GM12878 (cell line): Measurements from ENCODE around the gene PTK6. TPM values are rescaled to one million over a fixed set of nuclear protein-coding genes. Genes with fewer than 3 reads are reported as not detected.
A peak's percentile ranks its signal among the peaks of the same experiment; 100 is the strongest.

ENCODE experiments used
- ATAC-seq: fragments of 200-7000 bp; cut with Tn5 transposase; 3 replicates; pipeline ENCODE4 v1.9.1; 2020; ENCODE audit warnings: mild to moderate bottlenecking, moderate library complexity
- BruUV-seq: library from RNA; stranded (reverse); fragments of 400-500 nt; replicated peaks from 2 replicates; lab custom pipeline; 2021; lab: Mats Ljungman, UMichigan
- CTCF ChIA-PET: fragments of 300-600 bp; sonication (Branson Sonifier 250); formaldehyde crosslinking; extraction: SDS; loops from one replicate; lab custom pipeline; 2021; ENCODE audit warnings: inconsistent platforms; lab: Yijun Ruan, JAX
- POLR2A ChIA-PET: fragments of 350-600 bp; formaldehyde crosslinking; extraction: SDS; loops from one replicate; lab custom pipeline; 2021; ENCODE audit warnings: inconsistent platforms; lab: Charles Lee
- RAD21 ChIA-PET: fragments of 300-600 bp; sonication (Branson Sonifier 250); formaldehyde crosslinking; loops from one replicate; lab custom pipeline; 2023; ENCODE audit warnings: antibody characterized with exemption; ENCODE audit not compliant: unreplicated experiment; lab: Charles Lee
- SMC1A ChIA-PET: fragments of 300-600 bp; sonication (Branson Sonifier 250); formaldehyde crosslinking; loops from one replicate; lab custom pipeline; 2023; ENCODE audit not compliant: unreplicated experiment, uncharacterized antibody; lab: Charles Lee
- DNase-seq: peaks from one replicate; pipeline ENCODE4 v3.0.0-alpha.2; 2011; ENCODE audit warnings: low read depth, low spot score
- FAIRE-seq: peaks from 3 replicates; lab custom pipeline; 2011; peaks lifted over from hg19 to GRCh38; lab: Jason Lieb, UNC
- H2AFZ ChIP-seq: 2 replicates; pipeline ENCODE4 v1.6.0; 2011; ENCODE audit warnings: low read depth, low read length, control low read depth; ENCODE audit not compliant: control insufficient read depth
- H3K27ac ChIP-seq: 2 replicates; pipeline ENCODE4 v1.5.1; 2011; ENCODE audit warnings: control low read depth; ENCODE audit not compliant: control insufficient read depth, insufficient read depth
- H3K27me3 ChIP-seq, 2 experiments: replicated peaks in 1 of 2; 2 replicates each; pipeline versions ENCODE4 v1.6.0 to v1.6.1; 2011; ENCODE audit warnings: low read length in 1 of 2; ENCODE audit not compliant: control insufficient read depth in 2 of 2, insufficient read depth in 2 of 2
- H3K36me3 ChIP-seq, 2 experiments: 2 replicates each; pipeline ENCODE4 v1.5.1; 2011; ENCODE audit warnings: low read length in 1 of 2; ENCODE audit not compliant: control insufficient read depth in 2 of 2, insufficient read depth in 2 of 2
- H3K4me1 ChIP-seq: 2 replicates; pipeline ENCODE4 v1.6.1; 2011; ENCODE audit warnings: mild to moderate bottlenecking, low read length, moderate library complexity, mixed read lengths; ENCODE audit not compliant: control insufficient read depth, insufficient read depth
- H3K4me2 ChIP-seq: 2 replicates; pipeline ENCODE4 v1.6.0; 2011; ENCODE audit warnings: control low read depth; ENCODE audit not compliant: control insufficient read depth, insufficient read depth
- H3K4me3 ChIP-seq: fragments of 200-600 bp; sonication (generic); 2 replicates; pipeline ENCODE4 v1.5.1; 2016
- H3K79me2 ChIP-seq: 2 replicates; pipeline ENCODE4 v1.6.0; 2011; ENCODE audit warnings: low read length; ENCODE audit not compliant: control insufficient read depth, insufficient read depth
- H3K9ac ChIP-seq: 2 replicates; pipeline ENCODE4 v1.8.0; 2011; ENCODE audit warnings: low read length, control low read depth, mixed read lengths; ENCODE audit not compliant: control insufficient read depth, insufficient read depth
- H3K9me3 ChIP-seq: replicated peaks from 3 replicates; pipeline ENCODE4 v1.5.1; 2011; ENCODE audit warnings: mild to moderate bottlenecking, low read length; ENCODE audit not compliant: control insufficient read depth, insufficient read depth
- H4K20me1 ChIP-seq: 2 replicates; pipeline ENCODE4 v1.6.0; 2011; ENCODE audit not compliant: control insufficient read depth, insufficient read depth
- BRCA1 ChIP-seq: IDR thresholded peaks from 2 replicates; pipeline ENCODE4 v1.6.1; 2011; ENCODE audit warnings: low read depth, low read length, improper control_type of control experiment
- CREM ChIP-seq: IDR thresholded peaks from 2 replicates; pipeline ENCODE4 v1.6.1; 2014; ENCODE audit warnings: antibody characterized with exemption, low read depth
- E4F1 ChIP-seq: fragments of 450-650 bp; IDR thresholded peaks from 2 replicates; pipeline ENCODE4 v1.6.1; 2018; ENCODE audit warnings: borderline replicate concordance, mild to moderate bottlenecking; ENCODE audit not compliant: partially characterized antibody
- EED ChIP-seq: sonication (generic); IDR thresholded peaks from 2 replicates; pipeline ENCODE4 v1.6.1; 2016; ENCODE audit warnings: antibody characterized with exemption, low read depth
- FOXK2 ChIP-seq: fragments of 450-650 bp; IDR thresholded peaks from 2 replicates; pipeline ENCODE4 v1.6.1; 2017; ENCODE audit warnings: mild to moderate bottlenecking, moderate library complexity
- HDGF ChIP-seq: fragments of 450-650 bp; IDR thresholded peaks from 2 replicates; pipeline ENCODE4 v1.6.1; 2016; ENCODE audit warnings: antibody characterized with exemption
- MTA3 ChIP-seq: IDR thresholded peaks from 2 replicates; pipeline ENCODE4 v1.6.1; 2012; ENCODE audit warnings: low read length, inconsistent platforms, borderline replicate concordance
- MXI1 ChIP-seq: fragments of 150-350 bp; IDR thresholded peaks from 2 replicates; pipeline ENCODE4 v1.6.1; 2011; ENCODE audit warnings: low read depth, mild to moderate bottlenecking, inconsistent platforms, low read length, improper control_type of control experiment
- NFXL1 ChIP-seq: fragments of 450-650 bp; IDR thresholded peaks from 2 replicates; pipeline ENCODE4 v1.6.1; 2017; ENCODE audit warnings: antibody characterized with exemption, mild to moderate bottlenecking, borderline replicate concordance
- RELB ChIP-seq: fragments of 450-650 bp; IDR thresholded peaks from 2 replicates; pipeline ENCODE4 v1.6.1; 2017; ENCODE audit warnings: low read depth, mild to moderate bottlenecking, moderate library complexity
- SUZ12 ChIP-seq: fragments of 200-600 bp; sonication (generic); IDR thresholded peaks from one replicate; pipeline ENCODE4 v1.6.1; 2018; ENCODE audit warnings: antibody characterized with exemption, mild to moderate bottlenecking; ENCODE audit not compliant: unreplicated experiment
- TAF1 ChIP-seq: IDR thresholded peaks from 2 replicates; pipeline ENCODE4 v1.6.1; 2011; ENCODE audit warnings: mild to moderate bottlenecking, low read depth, low read length, borderline replicate concordance
- TCF3 ChIP-seq: IDR thresholded peaks from 2 replicates; pipeline ENCODE4 v1.6.1; 2012; ENCODE audit warnings: low read depth, mild to moderate bottlenecking, low read length, borderline replicate concordance; ENCODE audit not compliant: insufficient read depth
- ZNF274 ChIP-seq: IDR thresholded peaks from one replicate; pipeline ENCODE4 v1.8.0; 2011; ENCODE audit not compliant: insufficient read length, insufficient read depth
- ZSCAN29 ChIP-seq: fragments of 450-650 bp; IDR thresholded peaks from 2 replicates; pipeline ENCODE4 v1.6.1; 2017; ENCODE audit warnings: mild to moderate bottlenecking, moderate library complexity
- WGBS: methylation state at CpG from one replicate; pipeline ENCODE4 v1.1.6; 2016; ENCODE audit warnings: low lambda C conversion rate; ENCODE audit not compliant: insufficient replicate concordance, insufficient coverage; ENCODE audit errors: missing lambda C conversion rate; 5-methylcytosine and 5-hydroxymethylcytosine counted together
- in situ Hi-C: fragments of 300-500 bp; cut with MboI; formaldehyde crosslinking; loops from 9 replicates; pipeline ENCODE4 v1.14.3; 2018; ENCODE audit warnings: mixed read lengths
- intact Hi-C: fragments of 100-400 bp; cut with micrococcal nuclease; formaldehyde crosslinking; loops from one replicate; pipeline ENCODE4 v1.14.2; 2022; ENCODE audit not compliant: unreplicated experiment
- polyA plus RNA-seq, 11 experiments: library from polyadenylated mRNA; depleted of rRNA in 4 of 11; unstranded in 6 of 11; stranded (reverse) in 5 of 11; fragments of >200 nt; fragmentation: Nextera tagmentation in 4 of 11; fragmentation: Illumina TruSeq in 1 of 11; extraction: Ambion mirVana in 4 of 11; extraction: Trizol in 1 of 11; gene quantifications; 1 replicate in 1 of 11; 2 replicates in 10 of 11; pipeline versions ENCODE4 v1.2.1 to v1.2.3, GENCODE V29; 2011 to 2016; ENCODE audit warnings: inconsistent platforms in 2 of 11, missing spikeins in 2 of 11, low read depth in 1 of 11
- total RNA-seq, 4 experiments: library from RNA; depleted of rRNA in 3 of 4; stranded (reverse); fragments of >200 nt in 3 of 4; fragmentation: Illumina TruSeq in 1 of 4; extraction: Trizol in 1 of 4; gene quantifications; 2 replicates each; pipeline versions ENCODE4 v1.2.1 to v1.2.3, GENCODE V29; 2013 to 2021

PTK6 gene
- total and polyA plus RNA-seq, 10 of the 15 experiments (the other 5 are each of a cell fraction or from before 2014, with no cell fraction given), result 0.02 to 0.21 (median 0.09) TPM; not detected in 3

GRCh38 chr20:63491635-63492230 is 45.4 kb downstream of the PTK6 start:
- FAIRE-seq, result no peak
- DNase-seq, result no peak
- intact Hi-C loops, result no loop called here
- no peak overlapping the region for H3K9ac ChIP-seq
- ChIA-PET RAD21 (no interaction called here), POLR2A (no interaction called here), SMC1A (no interaction called here), CTCF (no interaction called here)
- H3K36me3 ChIP-seq, result no peaks in the 10 kb centered on the region
- no peaks in the 10 kb centered on the region for H3K9me3 ChIP-seq
- no peak for ATAC-seq
- H3K27ac ChIP-seq, result no peak overlapping the region
- in situ Hi-C loops, result no loop called here
- H3K27me3 ChIP-seq, result peaks cover 0 to 1% of the 10 kb centered on the region in 2 experiments; a peak in 1 of 4 replicates
- H3K4me1 ChIP-seq, result no peaks in the 10 kb centered on the region
- TF ChIP-seq CREM (no peak), ZNF274 (no peak), ZSCAN29 (no peak), TCF3 (no peak), NFXL1 (no peak), E4F1 (peak; percentile 50), MTA3 (no peak), EED (no peak), SUZ12 (no peak), HDGF (no peak), TAF1 (no peak), FOXK2 (0 out of 2 replicates have a peak, but pooled peaks have one; percentile 19), BRCA1 (no peak), RELB (no peak), MXI1 (no peak)
- no peaks in the 10 kb centered on the region for H3K79me2 ChIP-seq
- no TSS peak for BruUV-seq
- 18% methylated on average over 2 of the region's 4 CpGs for WGBS
- H3K4me3 ChIP-seq, result no peak overlapping the region
- H3K4me2 ChIP-seq, result no peak overlapping the region
- H2AFZ ChIP-seq, result no peak overlapping the region
- H4K20me1 ChIP-seq, result no peaks in the 10 kb centered on the region
